Transverse colon (tissue), 4 donors: ENCODE measurements around the gene SH2D2A.

ENCODE experiments used
- CTCF ChIP-seq, 5 experiments: fragments of 200-600 bp in 3 of 5; fragments of 450-650 bp in 2 of 5; sonication (generic) in 3 of 5; IDR thresholded peaks; 1 replicate in 2 of 5; 2 replicates in 3 of 5; pipeline ENCODE4 v1.5.1; 2016 to 2017; ENCODE audit warnings: antibody characterized with exemption in 5 of 5, inconsistent platforms in 3 of 5, mild to moderate bottlenecking in 2 of 5, moderate library complexity in 1 of 5
- EP300 ChIP-seq: sonication (generic); formaldehyde crosslinking; IDR thresholded peaks from one replicate; pipeline ENCODE4 v1.6.1; 2017; ENCODE audit warnings: antibody characterized with exemption, low read depth
- POLR2A ChIP-seq: fragments of 450-650 bp; IDR thresholded peaks from one replicate; pipeline ENCODE4 v1.6.1; 2016; ENCODE audit warnings: antibody characterized with exemption, mild to moderate bottlenecking, moderate library complexity
- POLR2AphosphoS5 ChIP-seq, 3 donors: sonication (generic); formaldehyde crosslinking; IDR thresholded peaks; one replicate each; pipeline ENCODE4 v1.6.1; 2016; ENCODE audit warnings: antibody characterized with exemption in 3 of 3

GRCh38 chr1:156796340-156797097, 20.1 kb downstream of the SH2D2A start:
- no peak for TF ChIP-seq CTCF (IDR thresholded peaks at IDR 0.05)
- no peak for TF ChIP-seq POLR2A
- TF ChIP-seq POLR2AphosphoS5 (IDR thresholded peaks at IDR 0.05) = no peak
- TF ChIP-seq EP300 = no peak
